SK-N-SH (cell line): ENCODE data around the gene TSC22D1. TPM values are rescaled to one million over a fixed set of nuclear protein-coding genes. Genes with fewer than 3 reads are reported as not detected.
A peak's percentile ranks its signal among the peaks of the same experiment; 100 is the strongest.

Source experiments
- CTCF ChIA-PET: fragments of 300-600, 350-600 bp; formaldehyde crosslinking; extraction: SDS; loops from one replicate; lab custom pipeline; 2021; lab: Yijun Ruan, JAX
- POLR2A ChIA-PET: fragments of 350-600 bp; sonication (Branson Sonifier 250); formaldehyde crosslinking; extraction: SDS; loops from one replicate; lab custom pipeline; 2020; ENCODE audit warnings: antibody characterized with exemption, inconsistent platforms; lab: Yijun Ruan, JAX
- DNase-seq: peaks from one replicate; pipeline ENCODE4 v3.0.0; 2012
- H2AFZ ChIP-seq: fragments of 200-600 bp; sonication (generic); 2 replicates; pipeline ENCODE4 v1.8.1; 2016; ENCODE audit warnings: antibody characterized with exemption, mild to moderate bottlenecking, low read depth
- H3F3A ChIP-seq: fragments of 200-600 bp; sonication (generic); replicated peaks from 2 replicates; pipeline ENCODE3; 2016; ENCODE audit warnings: antibody characterized with exemption, mild to moderate bottlenecking; ENCODE audit not compliant: insufficient read depth
- H3K27ac ChIP-seq, 2 experiments: fragments of 200-500 bp in 1 of 2; fragments of 200-600 bp in 1 of 2; sonication (Bioruptor generic) in 1 of 2; sonication (generic), shearing (Covaris generic) in 1 of 2; 2 replicates each; pipeline versions ENCODE4 v1.5.1 to v1.6.1; 2014 to 2016; ENCODE audit warnings: low read depth in 2 of 2, inconsistent platforms in 1 of 2, low read length in 1 of 2, mild to moderate bottlenecking in 1 of 2, mixed read lengths in 1 of 2
- H3K27me3 ChIP-seq: fragments of 200-600 bp; sonication (generic), shearing (Covaris generic); 2 replicates; pipeline ENCODE4 v1.6.1; 2016; ENCODE audit warnings: mixed run types; ENCODE audit not compliant: insufficient read depth
- H3K36me3 ChIP-seq, 2 experiments: fragments of 200-500 bp in 1 of 2; fragments of 200-600 bp in 1 of 2; sonication (Bioruptor generic) in 1 of 2; sonication (generic) in 1 of 2; replicated peaks in 1 of 2; 2 replicates each; pipeline versions ENCODE3 to v1.5.1; 2014 to 2016; ENCODE audit warnings: low read length in 1 of 2, mild to moderate bottlenecking in 1 of 2; ENCODE audit not compliant: insufficient read depth in 2 of 2, control insufficient read depth in 1 of 2
- H3K4me1 ChIP-seq, 2 experiments: fragments of 200-500 bp in 1 of 2; fragments of 200-600 bp in 1 of 2; sonication (Bioruptor generic) in 1 of 2; sonication (generic), shearing (Covaris generic) in 1 of 2; 2 replicates each; pipeline versions ENCODE4 v1.5.1 to v1.6.1; 2014 to 2016; ENCODE audit warnings: low read depth in 1 of 2, low read length in 1 of 2, mixed run types in 1 of 2; ENCODE audit not compliant: insufficient read depth in 2 of 2, control insufficient read depth in 1 of 2
- H3K4me2 ChIP-seq: fragments of 200-600 bp; sonication (generic), shearing (Covaris generic); 2 replicates; pipeline ENCODE4 v1.6.1; 2017; ENCODE audit warnings: mixed run types
- H3K4me3 ChIP-seq, 2 experiments: fragments of 200-500 bp in 1 of 2; fragments of 200-600 bp in 1 of 2; sonication (Bioruptor generic) in 1 of 2; sonication (generic), shearing (Covaris generic) in 1 of 2; 2 replicates each; pipeline versions ENCODE4 v1.5.1 to v1.8.1; 2014 to 2016; ENCODE audit warnings: low read depth in 2 of 2, inconsistent platforms in 1 of 2, low read length in 1 of 2, mild to moderate bottlenecking in 1 of 2, mixed read lengths in 1 of 2, moderate library complexity in 1 of 2
- H3K79me2 ChIP-seq: fragments of 200-600 bp; sonication (generic); 2 replicates; pipeline ENCODE4 v1.8.1; 2017; ENCODE audit warnings: mild to moderate bottlenecking; ENCODE audit not compliant: insufficient read depth
- H3K9ac ChIP-seq: fragments of 200-600 bp; sonication (generic); 2 replicates; pipeline ENCODE4 v1.6.1; 2017; ENCODE audit warnings: mixed run types
- H3K9me2 ChIP-seq: fragments of 200-600 bp; sonication (generic); 2 replicates; pipeline ENCODE4 v1.6.1; 2017; ENCODE audit warnings: mixed run types
- H3K9me3 ChIP-seq: fragments of 200-600 bp; sonication (generic); 2 replicates; pipeline ENCODE4 v1.6.1; 2017; ENCODE audit warnings: mixed run types, mild to moderate bottlenecking, moderate library complexity
- H4K20me1 ChIP-seq: fragments of 200-600 bp; sonication (generic); 2 replicates; pipeline ENCODE4 v1.6.1; 2017; ENCODE audit warnings: mild to moderate bottlenecking, mixed run types; ENCODE audit not compliant: insufficient read depth
- CTCF ChIP-seq: fragments of 200-600 bp; sonication (generic); IDR thresholded peaks from 2 replicates; pipeline ENCODE4 v1.6.1; 2017; ENCODE audit warnings: antibody characterized with exemption, mild to moderate bottlenecking, moderate library complexity
- EZH2phosphoT487 ChIP-seq: fragments of 200-600 bp; sonication (generic); IDR thresholded peaks from 2 replicates; pipeline ENCODE4 v1.6.1; 2017; ENCODE audit warnings: low read depth, mixed run types, mild to moderate bottlenecking, antibody characterized with exemption, moderate library complexity, borderline replicate concordance
- FOSL2 ChIP-seq: IDR thresholded peaks from 2 replicates; pipeline ENCODE4 v1.4.0; 2012; ENCODE audit warnings: low read depth, mild to moderate bottlenecking, moderate library complexity, borderline replicate concordance
- FOXJ3 ChIP-seq: sonication (generic); formaldehyde crosslinking; IDR thresholded peaks from 2 replicates; pipeline ENCODE4 v1.5.1; 2020; ENCODE audit warnings: mild to moderate bottlenecking, missing genetic modification reagents
- FOXM1 ChIP-seq: IDR thresholded peaks from 2 replicates; pipeline ENCODE4 v1.4.0; 2012; ENCODE audit warnings: low read depth, mild to moderate bottlenecking
- GABPA ChIP-seq: IDR thresholded peaks from 2 replicates; pipeline ENCODE4 v1.4.0; 2012; ENCODE audit warnings: low read depth, mild to moderate bottlenecking
- GATA2 ChIP-seq: sonication (generic); formaldehyde crosslinking; IDR thresholded peaks from 2 replicates; pipeline ENCODE4 v1.5.0; 2020; ENCODE audit warnings: mild to moderate bottlenecking, missing genetic modification reagents
- IRF3 ChIP-seq: fragments of 150-350 bp; IDR thresholded peaks from 2 replicates; pipeline ENCODE4 v1.6.1; 2016; ENCODE audit warnings: mild to moderate bottlenecking, low read depth, low read length
- JUND ChIP-seq: IDR thresholded peaks from 2 replicates; pipeline ENCODE4 v1.4.0; 2012
- MAX ChIP-seq: IDR thresholded peaks from 2 replicates; pipeline ENCODE4 v1.4.0; 2012; ENCODE audit warnings: low read depth
- MXI1 ChIP-seq: IDR thresholded peaks from 2 replicates; pipeline ENCODE4 v1.6.1; 2012; ENCODE audit warnings: mild to moderate bottlenecking, low read depth, low read length, improper control_type of control experiment
- NFIC ChIP-seq: IDR thresholded peaks from 2 replicates; pipeline ENCODE4 v1.4.0; 2012; ENCODE audit warnings: borderline replicate concordance
- NRF1 ChIP-seq: IDR thresholded peaks from 2 replicates; pipeline ENCODE4 v1.6.1; 2012; ENCODE audit warnings: low read depth, mild to moderate bottlenecking, low read length
- PBX3 ChIP-seq: IDR thresholded peaks from 2 replicates; pipeline ENCODE4; 2012
- POLR2AphosphoS5 ChIP-seq: IDR thresholded peaks from 2 replicates; pipeline ENCODE4 v1.6.1; 2012; ENCODE audit warnings: low read depth, low read length
- RAD21 ChIP-seq: IDR thresholded peaks from 2 replicates; pipeline ENCODE4 v1.6.1; 2012; ENCODE audit warnings: mild to moderate bottlenecking, low read length
- RCOR1 ChIP-seq: fragments of 150-350 bp; IDR thresholded peaks from 2 replicates; pipeline ENCODE4 v1.6.1; 2017; ENCODE audit warnings: antibody characterized with exemption, low read length
- RFX5 ChIP-seq: IDR thresholded peaks from 2 replicates; pipeline ENCODE4 v1.6.1; 2012; ENCODE audit warnings: mild to moderate bottlenecking, improper control_type of control experiment, low read length
- RXRA ChIP-seq: IDR thresholded peaks from 2 replicates; pipeline ENCODE4 v1.4.0; 2012; ENCODE audit warnings: low read depth, mild to moderate bottlenecking, borderline replicate concordance
- SIN3A ChIP-seq: IDR thresholded peaks from 2 replicates; pipeline ENCODE4 v1.6.1; 2012; ENCODE audit warnings: low read depth, mild to moderate bottlenecking, low read length, moderate library complexity, borderline replicate concordance
- SMC3 ChIP-seq: IDR thresholded peaks from 2 replicates; pipeline ENCODE4 v1.6.1; 2012; ENCODE audit warnings: low read depth, low read length, improper control_type of control experiment
- TAF1 ChIP-seq: IDR thresholded peaks from 2 replicates; pipeline ENCODE4 v1.6.1; 2012; ENCODE audit warnings: low read depth, mild to moderate bottlenecking, low read length, moderate library complexity, borderline replicate concordance
- TCF12 ChIP-seq: IDR thresholded peaks from 2 replicates; pipeline ENCODE4 v1.4.0; 2012
- TEAD4 ChIP-seq: IDR thresholded peaks from 2 replicates; pipeline ENCODE4 v1.4.0; 2012; ENCODE audit warnings: mild to moderate bottlenecking, borderline replicate concordance; ENCODE audit not compliant: insufficient read depth
- YY1 ChIP-seq: IDR thresholded peaks from 2 replicates; pipeline ENCODE4 v1.4.0; 2012; ENCODE audit warnings: low read depth, mild to moderate bottlenecking
- ZBTB33 ChIP-seq: IDR thresholded peaks from 2 replicates; pipeline ENCODE4 v1.4.0; 2012; ENCODE audit warnings: low read depth, borderline replicate concordance
- WGBS: methylation state at CpG from one replicate; pipeline ENCODE4 v1.1.6; 2017; ENCODE audit warnings: low lambda C conversion rate; 5-methylcytosine and 5-hydroxymethylcytosine counted together
- polyA plus RNA-seq, 3 experiments: library from polyadenylated mRNA; depleted of rRNA; stranded (reverse); fragments of >200 nt; gene quantifications; 2 replicates each; pipeline ENCODE4 v1.2.3, GENCODE V29; 2012

Gene TSC22D1
- polyA plus RNA-seq, 1 of the 3 experiments (the other 2 are of a cell fraction): 137 TPM

GRCh38 chr13:44576351-44577235, 463 bp upstream of the TSC22D1 start:
- ChIA-PET POLR2A (no interaction called here), CTCF (interaction anchor here (1.0 kb wide), 1 partner anchor 54 kb away, joined by 3 read pairs; no protein-coding TSS in a partner anchor)
- TF ChIP-seq FOXM1: no peak
- TF ChIP-seq JUND: no peak
- peak; percentile 48; the same call in 1 of the 2 replicates for TF ChIP-seq TAF1
- no peak for TF ChIP-seq CTCF
- no peak for TF ChIP-seq FOXJ3
- no peak for TF ChIP-seq NFIC
- no peak for TF ChIP-seq IRF3
- TF ChIP-seq RFX5: no peak
- TF ChIP-seq SIN3A: no peak
- TF ChIP-seq FOSL2: no peak
- TF ChIP-seq RAD21: no peak
- no peak for TF ChIP-seq MAX
- no peak for TF ChIP-seq SMC3
- no peak for TF ChIP-seq ZBTB33
- TF ChIP-seq TCF12: no peak
- peak; percentile 41; the same call in 1 of the 2 replicates for TF ChIP-seq MXI1
- TF ChIP-seq NRF1: no peak
- TF ChIP-seq RCOR1: no peak
- TF ChIP-seq GATA2 (CRISPR knock-in tag): no peak
- TF ChIP-seq YY1: no peak
- no peak for TF ChIP-seq EZH2phosphoT487
- no peak for TF ChIP-seq TEAD4
- peak; percentile 60; the same call in 1 of the 2 replicates for TF ChIP-seq POLR2AphosphoS5
- no peak for TF ChIP-seq GABPA
- no peak for TF ChIP-seq PBX3
- no peak for TF ChIP-seq RXRA
- Histone ChIP-seq H3K27me3 (no peaks in the 10 kb centered on the region), H3K9ac (peak overlapping the region; percentile 96), H3K4me1 (peaks cover 4 to 36% of the 10 kb centered on the region in 2 experiments; a peak in 2 of 4 replicates), H3K27ac (peak overlapping the region; percentile 91 to 97), H3K9me2 (no peaks in the 10 kb centered on the region), H3K9me3 (no peaks in the 10 kb centered on the region), H3K4me2 (peak overlapping the region; percentile 93), H3K36me3 (peaks cover 18 to 29% of the 10 kb centered on the region in 2 experiments), H3K4me3 (peak overlapping the region; percentile 83 to 89), H4K20me1 (peaks cover 43% of the 10 kb centered on the region), H3K79me2 (peaks cover 51% of the 10 kb centered on the region), H3F3A (peaks cover 3% of the 10 kb centered on the region), H2AFZ (no peak overlapping the region; the same call in 1 of the 2 replicates)
- DNase-seq: peak; percentile 68
- 1% methylated on average over 29 of the region's 111 CpGs for WGBS
